HEK293 (cell line): Measurements from ENCODE around the gene MEG3.

ENCODE experiments used
- CTCF ChIA-PET: fragments of 350-600 bp; formaldehyde crosslinking; extraction: SDS; loops from one replicate; lab custom pipeline; 2021; ENCODE audit warnings: antibody characterized with exemption; lab: Yijun Ruan, JAX
- POLR2A ChIA-PET: fragments of 300-600 bp; formaldehyde crosslinking; extraction: SDS; loops from one replicate; lab custom pipeline; 2020; ENCODE audit warnings: antibody characterized with exemption, inconsistent platforms; lab: Yijun Ruan, JAX
- H3K27ac ChIP-seq: fragments of 200-500 bp; sonication (Bioruptor generic); 2 replicates; pipeline ENCODE4 v1.5.1; 2014; ENCODE audit warnings: low read depth, low read length, control low read depth, inconsistent platforms; ENCODE audit errors: extremely low read depth
- H3K36me3 ChIP-seq, 2 experiments: fragments of 200-500 bp in 1 of 2; sonication (Bioruptor generic) in 1 of 2; 1 replicate in 1 of 2; 2 replicates in 1 of 2; pipeline ENCODE4 v1.5.1; 2014 to 2017; ENCODE audit warnings: inconsistent platforms in 2 of 2, low read length in 2 of 2; ENCODE audit not compliant: control insufficient read depth in 2 of 2, insufficient read depth in 1 of 2
- H3K4me1 ChIP-seq: fragments of 200-500 bp; sonication (Bioruptor generic); 2 replicates; pipeline ENCODE4 v1.5.1; 2014; ENCODE audit warnings: mild to moderate bottlenecking, low read length, inconsistent platforms; ENCODE audit not compliant: control insufficient read depth, insufficient read depth
- H3K4me3 ChIP-seq: 2 replicates; pipeline ENCODE4 v1.5.1; 2011; ENCODE audit warnings: low read depth, mild to moderate bottlenecking, control low read depth, low read length, moderate library complexity
- H3K9me3 ChIP-seq: fragments of 200-500 bp; sonication (Bioruptor generic); 2 replicates; pipeline ENCODE4 v1.5.1; 2014; ENCODE audit warnings: low read depth, low read length, inconsistent platforms; ENCODE audit not compliant: control insufficient read depth, insufficient read depth
- FEZF1 ChIP-seq: fragments of 450-650 bp; formaldehyde crosslinking; IDR thresholded peaks from 2 replicates; pipeline ENCODE4 v1.5.1; 2016; ENCODE audit warnings: missing biosample characterization, missing genetic modification characterization
- HIC1 ChIP-seq: fragments of 450-650 bp; formaldehyde crosslinking; IDR thresholded peaks from 2 replicates; pipeline ENCODE4 v1.5.1; 2016; ENCODE audit warnings: missing biosample characterization, missing genetic modification characterization
- SP3 ChIP-seq: fragments of 450-650 bp; formaldehyde crosslinking; IDR thresholded peaks from 2 replicates; pipeline ENCODE4 v1.5.1; 2016; ENCODE audit warnings: missing biosample characterization, missing genetic modification characterization
- SP7 ChIP-seq: fragments of 450-650 bp; formaldehyde crosslinking; IDR thresholded peaks from 2 replicates; pipeline ENCODE4 v1.5.1; 2016; ENCODE audit warnings: missing biosample characterization, missing genetic modification characterization
- YY1 ChIP-seq: fragments of 450-650 bp; formaldehyde crosslinking; IDR thresholded peaks from 2 replicates; pipeline ENCODE4 v1.5.1; 2018; ENCODE audit warnings: missing biosample characterization, missing genetic modification characterization
- ZBTB10 ChIP-seq: fragments of 450-650 bp; formaldehyde crosslinking; IDR thresholded peaks from 2 replicates; pipeline ENCODE4 v1.5.1; 2016; ENCODE audit warnings: missing biosample characterization, missing genetic modification characterization
- ZBTB11 ChIP-seq: fragments of 450-650 bp; formaldehyde crosslinking; conservative IDR thresholded peaks from 2 replicates; pipeline ENCODE4 v1.5.1; 2016; ENCODE audit warnings: low read depth, missing biosample characterization, missing genetic modification characterization
- ZBTB44 ChIP-seq: fragments of 450-650 bp; IDR thresholded peaks from 2 replicates; pipeline ENCODE4 v1.5.1; 2018; ENCODE audit warnings: missing biosample characterization, mild to moderate bottlenecking, missing genetic modification characterization
- ZNF292 ChIP-seq: fragments of 450-650 bp; formaldehyde crosslinking; IDR thresholded peaks from 2 replicates; pipeline ENCODE4 v1.5.1; 2016; ENCODE audit warnings: low read depth, missing biosample characterization, missing genetic modification characterization, borderline replicate concordance
- ZNF302 ChIP-seq: fragments of 450-650 bp; formaldehyde crosslinking; IDR thresholded peaks from 2 replicates; pipeline ENCODE4 v1.5.1; 2016; ENCODE audit warnings: missing biosample characterization, missing genetic modification characterization, low read depth
- ZNF324 ChIP-seq: fragments of 450-650 bp; formaldehyde crosslinking; IDR thresholded peaks from 2 replicates; pipeline ENCODE4 v1.5.1; 2016; ENCODE audit warnings: missing biosample characterization, missing genetic modification characterization
- ZNF350 ChIP-seq: fragments of 450-650 bp; formaldehyde crosslinking; IDR thresholded peaks from 2 replicates; pipeline ENCODE4 v1.5.0; 2017; ENCODE audit warnings: missing biosample characterization, mild to moderate bottlenecking, missing genetic modification characterization
- ZNF521 ChIP-seq: fragments of 450-650 bp; formaldehyde crosslinking; IDR thresholded peaks from 2 replicates; pipeline ENCODE4 v1.5.1; 2017; ENCODE audit warnings: missing biosample characterization, mild to moderate bottlenecking, missing genetic modification characterization
- ZNF561 ChIP-seq: fragments of 450-650 bp; IDR thresholded peaks from 2 replicates; pipeline ENCODE4 v1.5.1; 2018; ENCODE audit warnings: missing biosample characterization, missing genetic modification characterization, borderline replicate concordance
- ZNF621 ChIP-seq: fragments of 450-650 bp; formaldehyde crosslinking; IDR thresholded peaks from 2 replicates; pipeline ENCODE4 v1.5.1; 2017; ENCODE audit warnings: missing biosample characterization, missing genetic modification characterization
- ZNF626 ChIP-seq: fragments of 450-650 bp; sonication (Bioruptor Pico); formaldehyde crosslinking; IDR thresholded peaks from 2 replicates; pipeline ENCODE4 v1.5.1; 2018; ENCODE audit warnings: missing biosample characterization, missing genetic modification characterization, inconsistent platforms
- ZNF76 ChIP-seq: fragments of 450-650 bp; formaldehyde crosslinking; IDR thresholded peaks from 2 replicates; pipeline ENCODE4; 2016; ENCODE audit warnings: low read depth, missing biosample characterization, missing genetic modification characterization, borderline replicate concordance
- ZNF785 ChIP-seq: fragments of 450-650 bp; formaldehyde crosslinking; IDR thresholded peaks from 2 replicates; pipeline ENCODE4 v1.5.1; 2016; ENCODE audit warnings: missing biosample characterization, missing genetic modification characterization

Gene MEG3

GRCh38 chr14:100815478-100816285, 10.2 kb upstream of the MEG3 start:
- Histone ChIP-seq H3K27ac (no peak overlapping the region), H3K36me3 (no peaks in the 10 kb centered on the region), H3K9me3 (no peaks in the 10 kb centered on the region)
- CTCF ChIA-PET = interaction anchor here (0.6 kb wide), 1 partner anchor 163 kb away, joined by 8 read pairs; no protein-coding TSS in a partner anchor
- TF ChIP-seq ZNF292 = no peak
- no peak for TF ChIP-seq ZNF521 (tag by site-specific recombination)
- no peak for TF ChIP-seq ZNF350 (tag by site-specific recombination)
- no peak for TF ChIP-seq ZNF561 (tag by site-specific recombination)
- TF ChIP-seq ZBTB11 = no peak
- TF ChIP-seq ZNF324 = no peak
- TF ChIP-seq, all 188 proteins: peak for 0
- H3K4me3 ChIP-seq = no peak overlapping the region
- POLR2A ChIA-PET = no interaction called here
- H3K4me1 ChIP-seq = no peaks in the 10 kb centered on the region

- H3K4me1 ChIP-seq = no peaks in the 10 kb centered on the region
- no peak overlapping the region for H3K4me3 ChIP-seq
- no peaks in the 10 kb centered on the region for H3K9me3 ChIP-seq
- CTCF ChIA-PET = interaction anchor here (0.6 kb wide), 1 partner anchor 163 kb away, joined by 8 read pairs; no protein-coding TSS in a partner anchor
- TF ChIP-seq ZNF626 (tag by site-specific recombination) (no peak), ZBTB10 (tag by site-specific recombination) (no peak), ZNF621 (no peak)
- H3K27ac ChIP-seq = no peak overlapping the region
- no peaks in the 10 kb centered on the region for H3K36me3 ChIP-seq
- POLR2A ChIA-PET = no interaction called here
Observed at GRCh38 chr14:100816286-100816949, 9.5 kb upstream of the MEG3 start.

- no peaks in the 10 kb centered on the region for H3K4me1 ChIP-seq
- H3K9me3 ChIP-seq = no peaks in the 10 kb centered on the region
- H3K4me3 ChIP-seq = no peak overlapping the region
- POLR2A ChIA-PET = no interaction called here
- CTCF ChIA-PET = no interaction called here
- H3K36me3 ChIP-seq = no peaks in the 10 kb centered on the region
- H3K27ac ChIP-seq = no peak overlapping the region
- TF ChIP-seq HIC1 (tag by site-specific recombination) (no peak), SP7 (no peak), SP3 (tag by site-specific recombination) (no peak), ZNF785 (no peak), FEZF1 (tag by site-specific recombination) (no peak), ZNF302 (tag by site-specific recombination) (no peak), YY1 (tag by site-specific recombination) (no peak), ZBTB44 (tag by site-specific recombination) (no peak), ZNF76 (tag by site-specific recombination) (no peak)
Observed at GRCh38 chr14:100816950-100817901, 8.7 kb upstream of the MEG3 start.
